Neural cell (in vitro differentiated cells): ENCODE results near the gene MRTO4. TPM values are rescaled to one million over a fixed set of nuclear protein-coding genes. Genes with fewer than 3 reads are reported as not detected.
"Not testable (repeated sequence)": the region's sequence is repeated elsewhere in the genome, so short reads cannot be mapped to it uniquely, and the experiment has no call there.

ENCODE experiments used
- H2AFZ ChIP-seq: fragments of 200-600, 300-800 bp; sonication (generic), shearing (Covaris generic); 2 replicates; pipeline ENCODE4 v1.6.0; 2014; ENCODE audit warnings: low read depth, mild to moderate bottlenecking, antibody characterized with exemption, low read length, moderate library complexity
- H3F3A ChIP-seq: fragments of 200-600 bp; shearing (Covaris generic); 2 replicates; pipeline ENCODE4 v1.6.1; 2016; ENCODE audit warnings: mild to moderate bottlenecking, moderate library complexity, mixed read lengths, antibody characterized with exemption, low read length; ENCODE audit not compliant: insufficient read depth, poor library complexity, severe bottlenecking
- H3K27ac ChIP-seq: fragments of 200-600, 300-800 bp; sonication (generic), shearing (Covaris generic); 2 replicates; pipeline ENCODE4 v1.5.1; 2014; ENCODE audit warnings: mild to moderate bottlenecking, low read length, moderate library complexity
- H3K27me3 ChIP-seq: fragments of 300-800, 200-600 bp; sonication (generic), shearing (Covaris generic); 2 replicates; pipeline ENCODE4 v1.6.0; 2014; ENCODE audit warnings: mild to moderate bottlenecking, low read depth, low read length, moderate library complexity; ENCODE audit not compliant: insufficient read depth
- H3K36me3 ChIP-seq: fragments of 300-800, 200-600 bp; sonication (generic), shearing (Covaris generic); 2 replicates; pipeline ENCODE4 v1.5.1; 2014; ENCODE audit warnings: mild to moderate bottlenecking, antibody characterized with exemption, low read length, moderate library complexity; ENCODE audit not compliant: insufficient read depth
- H3K4me2 ChIP-seq: fragments of 300-800, 200-600 bp; sonication (generic), shearing (Covaris generic); 2 replicates; pipeline ENCODE4 v1.6.0; 2014; ENCODE audit warnings: mild to moderate bottlenecking, low read length
- H3K4me3 ChIP-seq: fragments of 300-800, 200-600 bp; sonication (generic), shearing (Covaris generic); 2 replicates; pipeline ENCODE4 v1.5.1; 2014; ENCODE audit warnings: mild to moderate bottlenecking, low read length, moderate library complexity
- H3K79me2 ChIP-seq: fragments of 200-600 bp; shearing (Covaris generic); replicated peaks from 2 replicates; pipeline ENCODE4 v1.6.0; 2014; ENCODE audit warnings: mild to moderate bottlenecking, low read length, moderate library complexity; ENCODE audit not compliant: insufficient read depth
- H3K9ac ChIP-seq: fragments of 300-800, 200-600 bp; sonication (generic), shearing (Covaris generic); 2 replicates; pipeline ENCODE4 v1.6.1; 2016; ENCODE audit warnings: mild to moderate bottlenecking, low read length, mixed read lengths
- H3K9me2 ChIP-seq: fragments of 200-600 bp; shearing (Covaris generic); 2 replicates; pipeline ENCODE4 v1.6.1; 2016; ENCODE audit warnings: mild to moderate bottlenecking, low read length, mixed read lengths; ENCODE audit not compliant: insufficient read depth
- H3K9me3 ChIP-seq: fragments of 200-600, 300-800 bp; sonication (generic), shearing (Covaris generic); 2 replicates; pipeline ENCODE4 v1.6.1; 2016; ENCODE audit warnings: mild to moderate bottlenecking, mixed run types, low read length, moderate library complexity, mixed read lengths
- H4K20me1 ChIP-seq: fragments of 200-600 bp; shearing (Covaris generic); 2 replicates; pipeline ENCODE4 v1.6.1; 2016; ENCODE audit warnings: mild to moderate bottlenecking, mixed run types; ENCODE audit not compliant: insufficient read depth
- EP300 ChIP-seq: fragments of 450-650 bp; conservative IDR thresholded peaks from 2 replicates; pipeline ENCODE4 v1.6.1; 2014; ENCODE audit warnings: antibody characterized with exemption, mild to moderate bottlenecking, moderate library complexity; ENCODE audit not compliant: poor library complexity, severe bottlenecking
- EZH2 ChIP-seq: fragments of 200-600, 300-800 bp; shearing (Covaris generic), sonication (generic); IDR thresholded peaks from 2 replicates; pipeline ENCODE4 v1.6.1; 2014; ENCODE audit warnings: antibody characterized with exemption, low read length, borderline replicate concordance, mild to moderate bottlenecking; ENCODE audit not compliant: insufficient read depth, poor library complexity, severe bottlenecking
- MXI1 ChIP-seq: fragments of 450-650 bp; conservative IDR thresholded peaks from 2 replicates; pipeline ENCODE4 v1.6.1; 2014; ENCODE audit warnings: antibody characterized with exemption, mild to moderate bottlenecking; ENCODE audit not compliant: poor library complexity, severe bottlenecking
- POLR2AphosphoS5 ChIP-seq: IDR thresholded peaks from 2 replicates; pipeline ENCODE4 v1.6.1; 2012
- RAD21 ChIP-seq: fragments of 450-650 bp; conservative IDR thresholded peaks from 2 replicates; pipeline ENCODE4 v1.6.1; 2014; ENCODE audit warnings: antibody characterized with exemption, mild to moderate bottlenecking, moderate library complexity
- SMC3 ChIP-seq: fragments of 450-650 bp; conservative IDR thresholded peaks from 2 replicates; pipeline ENCODE4 v1.6.1; 2014; ENCODE audit warnings: antibody characterized with exemption, mild to moderate bottlenecking, moderate library complexity; ENCODE audit not compliant: poor library complexity
- TAF1 ChIP-seq: IDR thresholded peaks from 2 replicates; pipeline ENCODE4 v1.6.1; 2012; ENCODE audit warnings: low read depth
- polyA plus RNA-seq: library from polyadenylated mRNA; depleted of rRNA; stranded (reverse); fragments of >200 nt; gene quantifications from 2 replicates; pipeline ENCODE4 v1.2.3, GENCODE V29; 2014
- TF ChIP-seq, protein P1 (sequence below): IDR thresholded peaks from 2 replicates; pipeline ENCODE4 v1.6.1; 2012; ENCODE audit warnings: borderline replicate concordance
- TF ChIP-seq, protein P2 (sequence below): fragments of 450-650 bp; IDR thresholded peaks from 2 replicates; pipeline ENCODE4 v1.5.1; 2014; ENCODE audit warnings: antibody characterized with exemption, mild to moderate bottlenecking, moderate library complexity; ENCODE audit not compliant: poor library complexity, severe bottlenecking

Gene MRTO4
- polyA plus RNA-seq, 1 donor from 2014 or later: 50.2 TPM

DNA sequence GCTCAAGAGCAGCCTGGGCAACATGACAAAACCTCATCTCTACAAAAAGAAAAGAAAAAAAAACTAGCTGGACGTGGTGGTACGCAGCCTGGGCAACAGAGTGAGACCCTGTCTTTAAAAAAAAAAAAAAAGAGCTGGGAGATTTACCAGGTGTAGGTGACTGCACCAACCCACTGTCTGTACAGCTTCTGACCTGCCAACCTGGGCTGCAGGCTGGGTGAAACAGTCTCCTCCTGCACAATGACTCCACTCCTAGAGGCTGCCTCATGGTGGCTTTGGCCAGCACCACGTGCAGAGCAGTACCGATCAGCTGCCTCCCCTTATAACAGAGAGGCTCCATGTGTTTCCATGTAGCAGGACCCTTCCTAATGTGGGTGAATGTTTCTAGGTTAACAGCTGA lies 3.7 kb downstream of the MRTO4 start:
- Histone ChIP-seq H3K9ac (no peak overlapping the region), H2AFZ (no peak overlapping the region), H4K20me1 (no peaks in the 10 kb centered on the region), H3K9me2 (no peaks in the 10 kb centered on the region), H3K9me3 (no peaks in the 10 kb centered on the region), H3K27ac (no peak overlapping the region), H3F3A (no peaks in the 10 kb centered on the region), H3K4me2 (no peak overlapping the region), H3K4me3 (no peak overlapping the region), H3K36me3 (no peaks in the 10 kb centered on the region), H3K27me3 (no peaks in the 10 kb centered on the region), H3K79me2 (peaks cover 28% of the 10 kb centered on the region)
- TF ChIP-seq EP300 (no peak), POLR2AphosphoS5 (no peak), EZH2 (no peak), RAD21 (no peak)

DNA sequence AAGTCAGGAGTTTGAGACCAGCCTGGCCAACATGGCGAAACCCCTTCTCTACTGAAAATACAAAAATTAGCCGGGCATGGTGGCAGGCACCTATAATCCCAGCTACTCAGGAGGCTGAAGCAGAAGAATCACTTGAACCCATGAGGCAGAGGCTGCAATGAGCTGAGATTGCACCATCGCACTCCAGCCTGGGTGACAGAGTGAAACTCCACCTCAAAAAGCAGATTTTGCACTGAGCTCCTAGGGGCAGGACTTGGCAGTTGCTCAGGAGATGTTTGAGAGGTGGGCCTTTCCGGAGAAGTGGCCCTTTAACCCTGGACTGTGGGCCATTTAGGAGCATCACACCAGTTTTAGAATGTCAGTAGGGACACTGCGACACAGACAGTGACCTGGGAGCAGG lies 4.7 kb downstream of the MRTO4 start:
- H3K9me3 ChIP-seq, H3K4me2 ChIP-seq, H3K9ac ChIP-seq, H3F3A ChIP-seq, H3K4me3 ChIP-seq, H2AFZ ChIP-seq, H3K27me3 ChIP-seq, H3K9me2 ChIP-seq, H4K20me1 ChIP-seq, H3K27ac ChIP-seq, H3K36me3 ChIP-seq: not testable (repeated sequence)
- peaks cover 18% of the 10 kb centered on the region for H3K79me2 ChIP-seq

DNA sequence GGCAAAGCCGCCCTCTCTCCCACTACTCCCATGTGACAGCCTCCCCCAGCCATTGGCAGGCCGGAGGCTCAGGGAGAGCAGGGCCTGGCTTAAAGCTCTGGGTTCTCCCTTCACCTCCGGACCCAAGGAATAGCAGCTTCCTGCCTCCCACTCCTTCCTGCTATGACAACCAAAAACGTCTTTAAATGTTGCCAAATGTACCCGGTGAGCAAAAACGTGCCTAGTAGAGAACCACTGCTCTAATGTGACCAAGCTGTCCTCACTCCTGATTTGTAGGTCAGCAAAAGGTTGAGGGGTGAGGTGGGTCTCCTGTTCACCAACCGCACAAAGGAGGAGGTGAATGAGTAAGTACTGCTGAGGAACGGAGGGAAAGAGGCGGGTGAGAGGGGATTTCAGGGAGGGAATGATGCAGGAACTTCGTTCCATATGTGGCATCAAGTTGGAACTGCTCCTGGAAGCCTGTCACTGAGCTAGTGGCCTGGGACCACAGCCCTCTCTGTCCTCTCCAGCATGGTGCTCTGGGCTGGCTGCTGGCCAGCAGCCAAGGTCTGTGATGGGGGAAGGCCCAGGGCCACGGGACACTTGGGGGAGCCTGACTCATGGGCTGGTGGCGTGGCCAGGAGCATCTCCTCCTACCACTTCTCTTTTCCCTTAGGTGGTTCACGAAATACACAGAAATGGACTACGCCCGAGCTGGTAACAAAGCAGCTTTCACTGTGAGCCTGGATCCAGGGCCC lies 5.7 kb downstream of the MRTO4 start:
- no peak overlapping the region for H3K27ac ChIP-seq
- H3K36me3 ChIP-seq: no peaks in the 10 kb centered on the region

More for the DNA sequence above, 5.7 kb downstream of the MRTO4 start:
- H3K9ac ChIP-seq: no peak overlapping the region
- no peak overlapping the region for H2AFZ ChIP-seq
- no peaks in the 10 kb centered on the region for H4K20me1 ChIP-seq
- no peaks in the 10 kb centered on the region for H3K27me3 ChIP-seq
- no peak overlapping the region for H3K4me2 ChIP-seq
- H3K9me3 ChIP-seq: no peaks in the 10 kb centered on the region
- no peak overlapping the region for H3K4me3 ChIP-seq
- H3K9me2 ChIP-seq: no peaks in the 10 kb centered on the region
- H3K79me2 ChIP-seq: peaks cover 13% of the 10 kb centered on the region
- no peaks in the 10 kb centered on the region for H3F3A ChIP-seq
- TF ChIP-seq EP300 (no peak), EZH2 (no peak), TAF1 (no peak), MXI1 (no peak), SMC3 (no peak), RAD21 (no peak), POLR2AphosphoS5 (no peak)
- TF ChIP-seq, protein P1, sequence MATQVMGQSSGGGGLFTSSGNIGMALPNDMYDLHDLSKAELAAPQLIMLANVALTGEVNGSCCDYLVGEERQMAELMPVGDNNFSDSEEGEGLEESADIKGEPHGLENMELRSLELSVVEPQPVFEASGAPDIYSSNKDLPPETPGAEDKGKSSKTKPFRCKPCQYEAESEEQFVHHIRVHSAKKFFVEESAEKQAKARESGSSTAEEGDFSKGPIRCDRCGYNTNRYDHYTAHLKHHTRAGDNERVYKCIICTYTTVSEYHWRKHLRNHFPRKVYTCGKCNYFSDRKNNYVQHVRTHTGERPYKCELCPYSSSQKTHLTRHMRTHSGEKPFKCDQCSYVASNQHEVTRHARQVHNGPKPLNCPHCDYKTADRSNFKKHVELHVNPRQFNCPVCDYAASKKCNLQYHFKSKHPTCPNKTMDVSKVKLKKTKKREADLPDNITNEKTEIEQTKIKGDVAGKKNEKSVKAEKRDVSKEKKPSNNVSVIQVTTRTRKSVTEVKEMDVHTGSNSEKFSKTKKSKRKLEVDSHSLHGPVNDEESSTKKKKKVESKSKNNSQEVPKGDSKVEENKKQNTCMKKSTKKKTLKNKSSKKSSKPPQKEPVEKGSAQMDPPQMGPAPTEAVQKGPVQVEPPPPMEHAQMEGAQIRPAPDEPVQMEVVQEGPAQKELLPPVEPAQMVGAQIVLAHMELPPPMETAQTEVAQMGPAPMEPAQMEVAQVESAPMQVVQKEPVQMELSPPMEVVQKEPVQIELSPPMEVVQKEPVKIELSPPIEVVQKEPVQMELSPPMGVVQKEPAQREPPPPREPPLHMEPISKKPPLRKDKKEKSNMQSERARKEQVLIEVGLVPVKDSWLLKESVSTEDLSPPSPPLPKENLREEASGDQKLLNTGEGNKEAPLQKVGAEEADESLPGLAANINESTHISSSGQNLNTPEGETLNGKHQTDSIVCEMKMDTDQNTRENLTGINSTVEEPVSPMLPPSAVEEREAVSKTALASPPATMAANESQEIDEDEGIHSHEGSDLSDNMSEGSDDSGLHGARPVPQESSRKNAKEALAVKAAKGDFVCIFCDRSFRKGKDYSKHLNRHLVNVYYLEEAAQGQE: no peak
- TF ChIP-seq, protein P2, sequence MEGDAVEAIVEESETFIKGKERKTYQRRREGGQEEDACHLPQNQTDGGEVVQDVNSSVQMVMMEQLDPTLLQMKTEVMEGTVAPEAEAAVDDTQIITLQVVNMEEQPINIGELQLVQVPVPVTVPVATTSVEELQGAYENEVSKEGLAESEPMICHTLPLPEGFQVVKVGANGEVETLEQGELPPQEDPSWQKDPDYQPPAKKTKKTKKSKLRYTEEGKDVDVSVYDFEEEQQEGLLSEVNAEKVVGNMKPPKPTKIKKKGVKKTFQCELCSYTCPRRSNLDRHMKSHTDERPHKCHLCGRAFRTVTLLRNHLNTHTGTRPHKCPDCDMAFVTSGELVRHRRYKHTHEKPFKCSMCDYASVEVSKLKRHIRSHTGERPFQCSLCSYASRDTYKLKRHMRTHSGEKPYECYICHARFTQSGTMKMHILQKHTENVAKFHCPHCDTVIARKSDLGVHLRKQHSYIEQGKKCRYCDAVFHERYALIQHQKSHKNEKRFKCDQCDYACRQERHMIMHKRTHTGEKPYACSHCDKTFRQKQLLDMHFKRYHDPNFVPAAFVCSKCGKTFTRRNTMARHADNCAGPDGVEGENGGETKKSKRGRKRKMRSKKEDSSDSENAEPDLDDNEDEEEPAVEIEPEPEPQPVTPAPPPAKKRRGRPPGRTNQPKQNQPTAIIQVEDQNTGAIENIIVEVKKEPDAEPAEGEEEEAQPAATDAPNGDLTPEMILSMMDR: no peak
